ENCODE results near the gene OSM. TPM values are rescaled to one million over a fixed set of nuclear protein-coding genes. Genes with fewer than 3 reads are reported as not detected.

Gene OSM
- total RNA-seq, 1 donor from 2014 or later, result not detected

- no peak for TF ChIP-seq CTCF (conservative IDR thresholded peaks at IDR 0.05; ENCODE audit: low read depth, low read length)
- no peak overlapping the region for H3K4me3 ChIP-seq (ENCODE audit: low read depth, low read length)
- no peak for DNase-seq (ENCODE audit: low read depth)
Measured at GRCh38 chr22:30292069-30292970, 25.7 kb upstream of the OSM start.

GRCh38 chr22:30291058-30291892, 24.6 kb upstream of the OSM start:
- DNase-seq (ENCODE audit: low read depth), result no peak
- no peak for TF ChIP-seq CTCF (conservative IDR thresholded peaks at IDR 0.05; ENCODE audit: low read depth, low read length)
- no peak overlapping the region for H3K4me3 ChIP-seq (ENCODE audit: low read depth, low read length)

GRCh38 chr22:30290342-30291057, 23.8 kb upstream of the OSM start:
- no peak for TF ChIP-seq CTCF (conservative IDR thresholded peaks at IDR 0.05; ENCODE audit: low read depth, low read length)
- no peak for DNase-seq (ENCODE audit: low read depth)
- H3K4me3 ChIP-seq (ENCODE audit: low read depth, low read length), result peak overlapping the region; percentile 53

GRCh38 chr22:30289980-30290313, 23.3 kb upstream of the OSM start:
- no peak for DNase-seq (ENCODE audit: low read depth)
- peak overlapping the region; percentile 53 for H3K4me3 ChIP-seq (ENCODE audit: low read depth, low read length)
- no peak for TF ChIP-seq CTCF (conservative IDR thresholded peaks at IDR 0.05; ENCODE audit: low read depth, low read length)

- peak within 1 kb of the TSS; percentile 89 for H3K4me3 ChIP-seq (ENCODE audit: low read depth, low read length)
- TF ChIP-seq CTCF (conservative IDR thresholded peaks at IDR 0.05; ENCODE audit: low read depth, low read length), result no peak
- DNase-seq (ENCODE audit: low read depth), result peak; percentile 63
Measured at GRCh38 chr22:30289141-30289979, 22.7 kb upstream of the OSM start, which contains the start of gene CASTOR1. Gene CASTOR1 (minus strand): TSS chr22:30289505. CDS start chr22:30289497, 8 bp downstream.

All from epithelial cell of proximal tubule (primary cell).